ENCODE results near the gene MUCL3. TPM values are rescaled to one million over a fixed set of nuclear protein-coding genes. Genes with fewer than 3 reads are reported as not detected.
"Not testable (repeated sequence)": the region's sequence is repeated elsewhere in the genome, so short reads cannot be mapped to it uniquely, and the experiment has no call there.

MUCL3 gene
- total RNA-seq, 1 donor from 2014 or later, result not detected

- intact Hi-C loops (cut with micrococcal nuclease), result no loop called here
Observed at GRCh38 chr6:30972816-30973215, 32.0 kb downstream of the MUCL3 start.

GRCh38 chr6:30974490-30975252, 33.9 kb downstream of the MUCL3 start:
- intact Hi-C loops (cut with micrococcal nuclease), result no loop called here

- intact Hi-C loops (cut with micrococcal nuclease), result no loop called here
Observed at GRCh38 chr6:30979141-30979540, 38.4 kb downstream of the MUCL3 start.

- intact Hi-C loops (cut with micrococcal nuclease), result no loop called here
Observed at GRCh38 chr6:30979690-30980089, 38.9 kb downstream of the MUCL3 start.

- intact Hi-C loops (cut with micrococcal nuclease), result no loop called here
Observed at GRCh38 chr6:30981942-30982772, 41.4 kb downstream of the MUCL3 start.

- intact Hi-C loops (cut with micrococcal nuclease), result no loop called here
Observed at GRCh38 chr6:30983439-30983838, 42.7 kb downstream of the MUCL3 start, which contains the start of gene MUC21. Gene MUC21, plus strand, starts transcription at chr6:30983718. Its CDS starts 241 bp downstream, at chr6:30983959.

GRCh38 chr6:30985490-30985889, 44.7 kb downstream of the MUCL3 start:
- intact Hi-C loops (cut with micrococcal nuclease), result no loop called here

GRCh38 chr6:30987304-30987703, 46.5 kb downstream of the MUCL3 start:
- intact Hi-C loops (cut with micrococcal nuclease), result no loop called here

GRCh38 chr6:30988209-30988825, 47.5 kb downstream of the MUCL3 start:
- intact Hi-C loops (cut with micrococcal nuclease), result no loop called here

- intact Hi-C loops (cut with micrococcal nuclease), result no loop called here
Observed at GRCh38 chr6:30990422-30991086, 49.8 kb downstream of the MUCL3 start.

GRCh38 chr6:30991891-30992290, 51.1 kb downstream of the MUCL3 start:
- intact Hi-C loops (cut with micrococcal nuclease), result no loop called here

- intact Hi-C loops (cut with micrococcal nuclease), result no loop called here
Observed at GRCh38 chr6:30997301-30997700, 56.5 kb downstream of the MUCL3 start.

GRCh38 chr6:30998785-30999184, 58.0 kb downstream of the MUCL3 start:
- intact Hi-C loops (cut with micrococcal nuclease), result no loop called here

- intact Hi-C loops (cut with micrococcal nuclease), result not testable (repeated sequence)
Observed at GRCh38 chr6:31000067-31000860, 59.5 kb downstream of the MUCL3 start.

GRCh38 chr6:31001281-31001888, 60.6 kb downstream of the MUCL3 start:
- intact Hi-C loops (cut with micrococcal nuclease), result no loop called here

GRCh38 chr6:31002471-31002870, 61.7 kb downstream of the MUCL3 start:
- intact Hi-C loops (cut with micrococcal nuclease), result no loop called here
